Medulla oblongata (tissue), 1 donor: ENCODE data around the gene RFX4.

Source experiments
- DNase-seq: peaks from one replicate; pipeline ENCODE4 v3.0.0-alpha.2; 2015; ENCODE audit errors: extremely low spot score

RFX4 gene

DNA sequence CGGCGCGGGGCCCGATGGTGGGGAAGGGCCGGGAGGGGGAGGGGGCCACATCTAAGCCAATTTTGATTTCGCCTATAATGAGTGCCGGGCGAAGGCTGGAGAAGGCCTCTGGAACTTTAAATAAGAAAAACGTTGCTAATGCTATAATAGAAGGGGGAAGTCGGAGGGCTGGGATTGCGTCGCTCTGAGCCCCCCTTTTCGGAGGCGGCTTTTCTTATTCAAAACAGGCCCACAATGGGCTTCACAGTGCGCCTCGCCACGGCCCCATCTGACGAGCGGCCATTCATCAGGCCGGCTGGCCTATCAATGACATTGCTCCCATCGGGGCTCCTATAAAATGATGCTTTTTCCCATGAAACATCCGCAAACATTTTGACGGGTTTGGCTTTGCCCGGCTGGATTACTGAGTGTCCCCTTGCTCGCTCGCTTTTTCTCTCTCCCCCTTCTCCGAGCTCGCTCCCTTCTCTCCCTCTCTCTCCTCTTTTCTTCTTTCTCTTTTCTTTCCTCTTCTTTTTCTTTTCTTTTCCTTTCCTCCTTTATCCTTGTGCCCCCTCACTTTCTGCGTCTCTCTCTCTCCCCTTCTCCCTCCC is at the start of gene RFX4:
Gene RFX4, plus strand, starts transcription at position 364 of the 590 bp plus-strand sequence. CDS start 317 bp downstream, outside the sequence.
- peak; percentile 69 for DNase-seq

DNA sequence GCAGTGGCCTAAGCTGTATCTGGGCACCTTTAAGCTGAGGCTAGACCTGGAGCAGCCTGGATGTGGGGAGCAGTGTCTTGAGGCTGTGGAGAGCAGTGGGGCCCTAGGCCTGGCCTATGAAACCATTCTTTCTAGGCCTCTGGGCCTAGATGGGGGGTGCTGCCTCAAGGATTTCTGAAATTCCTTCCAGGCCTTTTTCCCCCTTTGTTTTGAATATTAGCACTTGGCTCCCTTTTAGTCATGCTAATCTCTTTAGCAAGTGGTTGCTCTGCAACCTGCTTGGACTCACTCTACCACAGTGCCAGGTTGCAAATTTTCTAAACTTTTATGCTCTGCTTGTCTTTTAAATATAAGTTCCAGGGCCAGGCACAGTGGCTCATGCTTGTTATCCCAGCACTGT is 41.6 kb upstream of the RFX4 start:
- DNase-seq, result no peak

DNA sequence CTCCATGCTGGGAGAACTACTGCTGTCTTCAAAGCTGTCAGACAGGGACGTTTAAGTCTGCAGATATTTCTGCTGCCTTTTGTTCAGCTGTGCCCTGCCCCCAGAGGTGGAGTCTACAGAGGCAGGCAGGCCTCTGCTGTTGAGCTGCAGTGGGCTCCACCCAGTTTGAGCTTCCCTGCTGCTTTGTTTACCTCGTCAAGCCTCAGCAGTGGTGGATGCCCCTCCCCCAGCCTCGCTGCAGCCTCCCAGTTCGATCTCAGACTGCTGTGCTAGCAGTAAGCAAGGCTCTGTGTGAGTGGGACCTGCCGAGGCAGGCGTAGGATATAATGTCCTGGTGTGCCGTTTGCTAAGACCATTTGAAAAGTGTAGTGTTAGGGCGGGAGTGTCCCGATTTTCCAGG is 31.4 kb upstream of the RFX4 start:
- no peak for DNase-seq

DNA sequence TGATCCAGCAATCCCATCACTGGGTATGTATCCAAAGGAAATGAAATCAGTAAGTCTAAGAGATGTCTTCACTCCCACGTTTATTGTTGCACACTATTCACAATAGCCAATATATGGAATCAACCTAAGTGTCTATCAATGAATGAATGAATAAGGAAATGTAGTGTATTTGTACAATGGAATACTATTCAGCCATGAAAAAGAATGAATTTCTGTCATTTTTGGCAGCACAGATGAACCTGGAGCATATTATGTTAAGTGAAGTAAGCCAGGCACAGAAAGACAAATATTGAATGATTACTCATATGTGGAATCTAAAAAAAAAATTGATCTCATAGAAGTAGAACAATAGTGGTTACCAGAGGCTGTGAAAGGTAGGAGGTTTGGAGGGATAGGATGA is 30.6 kb upstream of the RFX4 start:
- no peak for DNase-seq

DNA sequence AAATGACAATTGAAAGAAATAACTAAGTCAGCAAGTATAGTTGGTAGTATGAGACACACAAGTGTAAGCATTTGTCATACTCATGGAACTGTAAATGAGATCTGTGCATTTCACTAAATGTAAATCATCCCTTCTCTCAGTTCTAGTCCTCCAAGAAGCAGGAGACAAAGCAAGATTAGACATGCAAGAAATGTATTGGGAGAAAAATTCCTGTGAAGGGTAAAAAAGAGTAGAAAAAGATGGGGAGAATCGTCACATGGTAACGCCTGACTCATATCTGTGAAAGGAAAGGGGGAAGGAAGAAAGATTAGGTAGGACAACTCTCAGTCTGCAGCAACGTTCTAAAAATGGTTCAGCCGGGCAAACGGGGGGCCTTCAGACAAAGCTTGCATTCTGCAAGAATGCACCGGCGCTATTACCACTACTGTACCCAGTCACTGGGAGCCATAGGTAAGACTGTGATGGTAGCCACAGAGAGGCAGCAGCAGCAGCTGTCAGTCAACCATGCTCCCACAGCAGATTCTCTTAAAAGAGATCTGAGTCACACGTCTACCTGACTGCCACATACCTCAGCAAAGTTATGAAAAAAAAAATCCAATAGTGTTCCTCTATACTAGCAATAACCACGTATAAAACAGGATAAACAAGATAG is 18.0 kb upstream of the RFX4 start:
- no peak for DNase-seq

DNA sequence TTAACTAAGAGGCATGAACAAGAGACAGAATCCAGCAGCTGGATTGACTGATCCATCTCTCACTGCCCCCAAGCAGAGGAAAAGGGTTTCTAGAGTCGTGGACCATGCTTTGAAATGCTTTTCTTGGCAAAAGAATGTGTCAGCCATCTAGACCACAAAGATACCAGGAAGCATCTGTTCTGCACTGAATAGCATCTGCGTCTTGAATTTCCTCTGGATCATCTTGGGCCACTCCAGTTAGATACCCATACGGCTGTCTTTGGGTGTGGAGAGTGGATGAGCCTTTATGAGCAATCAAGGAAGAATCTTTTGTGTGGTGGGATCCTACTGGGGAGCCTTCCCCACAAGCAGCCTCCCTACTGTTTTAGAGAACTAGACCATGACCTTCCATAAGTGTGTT is 16.0 kb upstream of the RFX4 start:
- no peak for DNase-seq

DNA sequence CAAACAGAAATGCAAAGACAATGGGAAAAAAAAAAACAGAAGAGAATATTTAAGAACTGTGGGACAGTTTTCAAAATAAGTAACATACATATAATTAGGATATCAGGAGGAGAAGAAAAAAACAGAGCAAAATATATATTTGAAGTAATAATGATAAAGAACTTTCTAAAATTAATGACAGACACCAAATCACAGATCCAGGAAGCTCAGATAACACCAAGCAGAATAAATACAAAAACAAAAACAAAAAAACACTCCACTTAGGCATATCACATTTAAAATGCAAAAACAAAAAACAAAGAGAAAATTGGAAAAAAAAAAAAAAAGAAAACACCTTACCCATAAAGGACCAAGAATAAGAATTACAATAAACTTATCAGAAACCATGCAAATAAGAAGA is 9.6 kb upstream of the RFX4 start:
- no peak for DNase-seq

DNA sequence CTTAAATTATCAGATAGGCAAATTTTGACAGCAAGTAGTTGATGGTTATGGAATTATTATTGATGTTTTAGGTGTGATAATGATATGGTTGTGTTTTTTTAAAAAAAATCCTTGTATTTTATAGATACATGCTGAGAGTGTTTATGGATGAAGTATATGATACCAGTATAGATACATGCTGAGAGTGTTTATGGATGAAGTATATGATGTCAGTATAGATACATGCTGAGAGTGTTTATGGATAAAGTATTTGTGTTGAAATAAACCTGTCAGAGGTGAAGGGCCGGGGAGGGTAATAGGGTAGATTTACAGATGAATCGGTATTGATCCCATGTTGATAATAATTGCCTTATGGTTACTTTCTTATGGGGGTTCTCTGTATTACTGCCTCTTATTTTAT is 6.0 kb upstream of the RFX4 start:
- DNase-seq, result no peak

DNA sequence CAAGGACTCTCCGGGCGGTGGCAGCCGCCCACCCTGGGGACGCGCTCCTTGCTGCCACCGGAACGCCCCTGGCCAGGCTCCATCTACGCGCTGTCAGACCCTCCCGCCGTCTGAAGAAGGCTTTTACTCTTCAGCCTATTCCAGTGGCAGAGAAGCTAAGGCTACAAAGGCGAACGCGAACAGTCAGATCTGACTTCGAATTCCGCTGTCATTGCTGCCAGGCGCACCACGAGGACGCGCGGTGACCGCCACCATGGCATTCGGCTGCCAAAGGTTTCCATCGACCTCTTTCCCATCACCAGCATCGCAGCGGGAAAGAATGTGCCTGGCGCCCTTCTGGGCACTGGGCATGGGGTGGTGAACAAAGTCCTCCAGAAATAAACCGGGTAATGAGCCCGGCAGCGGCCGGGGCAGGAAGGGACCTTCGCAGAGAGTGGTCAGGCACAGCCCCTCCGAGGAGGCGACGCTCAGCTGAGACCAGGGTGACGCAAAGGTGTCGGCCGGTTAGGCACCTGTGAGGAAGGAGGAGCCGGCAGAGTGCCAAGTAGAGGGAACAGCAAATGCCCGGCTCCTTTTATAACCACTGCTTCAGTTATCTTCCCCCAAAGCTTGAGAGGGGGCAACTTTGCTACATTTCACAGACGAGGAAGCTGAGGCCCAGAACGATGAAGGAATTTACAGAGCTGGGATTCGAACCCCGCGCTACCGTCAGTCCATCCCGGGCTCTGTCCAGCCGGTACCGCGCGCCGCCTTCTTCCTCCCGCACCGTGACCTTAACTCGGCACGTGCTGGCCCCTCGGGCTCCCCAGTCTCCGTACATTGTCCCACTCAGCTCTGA is 1.9 kb upstream of the RFX4 start:
- DNase-seq, result no peak

DNA sequence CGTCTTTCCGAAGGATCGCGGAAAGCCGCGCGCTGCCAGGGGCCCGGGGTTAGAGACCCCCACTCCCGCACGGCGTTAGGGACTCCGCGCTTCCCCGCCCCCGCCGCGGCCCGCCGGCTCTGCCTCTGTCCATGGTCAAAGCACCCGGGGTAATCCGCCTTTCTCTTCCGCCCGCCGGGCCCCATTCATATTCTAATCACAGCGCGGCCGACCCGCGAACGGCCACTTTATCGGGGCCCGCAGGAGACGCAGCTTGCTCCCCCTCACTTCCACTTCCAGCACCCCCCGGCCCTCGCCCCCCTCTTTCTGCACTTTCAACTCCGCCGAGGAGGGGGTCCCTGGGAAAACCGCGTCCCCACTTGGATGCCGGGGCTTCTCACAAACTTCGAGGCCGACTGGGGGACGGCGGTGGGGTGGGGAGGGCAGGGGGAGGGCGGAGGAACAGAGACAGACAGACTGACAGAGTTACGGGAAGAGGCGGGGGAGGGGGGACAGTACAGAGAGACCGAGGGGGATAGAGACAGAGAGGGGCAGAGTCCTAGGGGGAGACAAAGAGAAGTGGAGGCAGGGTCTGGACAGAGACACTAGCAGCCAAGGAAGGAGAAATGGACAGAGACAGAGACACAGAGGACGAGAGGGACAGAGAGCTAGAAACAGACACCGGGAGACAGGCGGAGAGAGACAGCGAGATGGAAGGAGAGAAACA is 1.1 kb upstream of the RFX4 start:
- no peak for DNase-seq

DNA sequence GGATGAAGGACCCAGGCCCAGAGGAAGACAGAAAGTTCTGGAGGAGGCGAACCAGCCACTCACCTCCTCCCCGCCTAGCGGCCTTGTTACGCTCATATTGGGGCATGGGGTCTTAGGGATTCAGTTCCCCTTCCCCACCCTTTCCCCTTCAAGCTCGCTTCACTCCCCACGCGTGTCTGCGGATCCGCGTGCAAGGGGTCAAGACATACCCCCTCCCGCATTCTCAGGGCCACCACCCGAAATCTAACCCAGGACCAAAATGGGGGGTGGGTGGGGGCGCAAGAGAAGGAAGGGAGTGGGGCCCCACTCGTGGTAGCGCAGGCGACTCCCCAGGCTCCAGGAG is 584 bp upstream of the RFX4 start:
- DNase-seq, result no peak

DNA sequence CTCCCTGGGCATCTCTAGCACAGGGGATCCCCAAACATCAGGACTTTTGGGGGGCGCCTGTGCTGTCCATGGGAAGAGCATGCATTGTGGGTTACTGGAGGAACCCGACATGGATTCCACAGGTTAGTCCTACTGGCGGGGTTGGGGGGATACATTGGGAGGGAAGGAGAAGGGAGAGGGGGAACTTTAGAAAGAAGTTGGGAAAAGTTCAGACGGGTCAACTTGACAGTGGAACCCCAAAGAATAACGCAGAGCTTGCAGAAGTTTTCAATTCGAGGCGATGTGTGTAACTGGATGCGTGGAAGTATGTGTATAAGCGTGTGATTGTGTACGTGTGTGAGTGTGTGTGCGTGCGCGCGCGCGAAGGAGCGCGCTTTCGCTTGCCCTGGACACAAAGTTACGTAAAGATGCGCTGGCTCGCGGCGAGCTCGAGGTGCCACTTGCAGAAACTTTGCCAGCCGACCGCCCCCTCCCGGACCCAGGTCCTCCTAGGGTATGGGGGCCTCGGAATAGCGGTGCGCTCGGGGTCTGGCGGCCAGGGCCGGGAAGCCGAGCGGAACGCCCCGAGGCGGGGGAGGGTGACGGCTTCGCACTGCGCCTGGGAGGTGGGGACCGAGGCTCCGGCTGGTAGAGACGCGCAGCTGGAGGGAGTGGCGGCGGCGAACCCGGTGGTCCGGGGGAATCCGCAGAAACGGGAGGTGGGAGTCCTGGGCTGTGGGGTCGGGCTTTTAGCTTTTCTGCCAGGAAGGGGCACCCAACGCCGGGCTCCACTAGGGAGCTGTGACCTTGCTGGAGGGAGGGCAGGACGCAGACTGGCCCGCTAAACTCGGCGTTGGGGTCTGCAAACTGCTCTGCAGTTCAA is 669 bp downstream of the RFX4 start:
- DNase-seq, result no peak

DNA sequence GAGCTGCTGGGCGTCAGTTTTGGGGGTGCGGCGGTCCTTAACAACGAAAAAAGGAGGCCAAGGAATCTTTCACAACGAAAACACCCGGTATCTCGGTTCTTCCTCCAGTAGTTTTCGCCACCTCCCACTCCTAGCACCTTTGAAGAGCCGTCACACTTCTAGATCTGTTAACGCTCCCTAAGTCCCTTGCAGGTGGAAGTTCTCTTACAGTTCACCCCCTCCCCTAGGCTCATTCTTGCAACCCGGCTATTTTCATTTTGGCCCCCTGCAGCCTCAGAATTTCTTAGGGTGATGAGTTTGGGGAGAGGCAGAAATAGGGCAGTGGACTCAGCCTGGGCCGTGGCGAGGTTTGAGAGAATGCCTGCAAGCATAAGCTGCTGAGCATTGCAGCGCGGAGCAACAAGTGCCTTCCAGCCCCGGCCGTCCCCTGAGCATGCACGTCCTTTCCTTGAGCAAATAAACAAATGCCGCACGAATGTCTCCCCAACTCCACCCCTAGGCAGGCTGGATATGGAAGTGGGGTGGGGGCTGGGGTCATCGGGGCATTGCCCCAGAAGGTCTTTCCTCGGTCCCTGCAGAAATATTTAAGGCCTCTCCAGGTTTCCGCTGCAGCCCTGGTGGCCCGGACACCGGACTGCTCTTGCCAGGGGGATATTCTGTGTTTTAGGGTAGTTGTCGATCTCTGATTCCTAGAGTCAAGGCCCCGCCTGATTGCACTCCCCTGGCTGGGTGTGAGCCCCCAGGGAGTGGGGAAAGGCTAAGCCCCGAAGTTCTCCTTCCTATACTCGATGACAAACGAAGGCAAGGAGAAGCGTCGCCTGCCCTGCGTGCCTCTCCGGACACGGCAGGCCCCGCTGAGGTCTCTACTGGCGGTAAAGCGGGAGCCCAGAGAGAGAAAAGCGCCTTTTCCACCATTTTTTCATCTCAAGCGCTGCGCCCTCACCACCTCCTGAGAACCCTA is 1.6 kb downstream of the RFX4 start:
- no peak for DNase-seq

DNA sequence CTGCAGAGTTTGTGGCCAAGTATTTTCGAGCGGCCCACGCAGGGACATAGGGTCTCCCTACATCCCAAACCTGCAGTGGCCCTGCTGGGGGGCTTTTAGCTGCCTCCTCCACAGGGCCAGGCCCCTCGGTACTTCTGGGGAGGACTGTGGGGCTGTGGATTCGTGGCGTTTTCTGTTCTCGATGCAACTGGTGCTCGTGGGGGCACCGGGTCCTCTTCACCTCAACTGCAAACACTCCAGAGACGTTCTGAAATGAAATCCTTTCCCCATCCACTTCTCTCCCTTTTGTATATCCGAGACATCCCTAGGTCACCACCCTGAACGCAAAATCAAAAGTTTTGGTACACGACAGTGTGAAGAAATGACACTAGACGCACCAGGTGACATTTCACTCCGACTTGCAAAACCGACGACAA is 2.3 kb downstream of the RFX4 start:
- no peak for DNase-seq

DNA sequence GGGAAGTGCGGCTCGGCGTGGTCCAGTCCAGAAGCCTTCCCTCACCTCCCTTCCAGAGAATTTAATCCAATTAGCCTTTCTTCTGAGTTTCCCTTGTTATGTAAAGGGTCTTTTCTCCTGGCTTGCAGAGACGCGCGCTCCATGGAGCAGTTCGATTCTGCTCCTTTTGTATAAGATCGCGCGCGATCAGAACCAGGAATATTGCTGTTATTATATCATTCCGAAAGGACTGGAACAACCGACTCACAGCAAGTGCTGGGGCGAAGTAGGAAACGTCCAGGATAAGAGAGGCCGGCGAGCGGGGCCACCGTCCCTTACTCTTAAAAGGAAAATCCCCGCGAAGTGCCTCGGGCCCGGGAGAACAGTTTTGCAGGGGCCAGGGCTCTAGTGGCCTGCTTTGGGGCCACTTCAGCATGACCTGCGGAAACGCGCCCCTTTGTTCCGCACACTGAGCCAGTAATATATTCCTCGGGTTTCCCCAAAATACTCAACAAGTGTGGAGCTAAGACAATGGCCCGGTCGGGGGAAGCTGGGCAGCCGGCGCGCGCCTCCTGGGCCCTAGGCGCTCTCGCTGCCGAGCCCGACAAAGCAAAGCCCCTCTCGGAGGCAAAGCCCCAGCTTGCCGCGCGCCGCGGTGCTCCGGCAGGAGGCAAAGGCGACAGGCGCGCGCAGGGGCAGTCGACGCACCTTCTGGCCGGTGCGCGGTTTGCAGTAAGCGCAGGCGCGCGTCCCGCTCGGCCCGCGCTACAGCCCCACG is 2.9 kb downstream of the RFX4 start:
- no peak for DNase-seq

DNA sequence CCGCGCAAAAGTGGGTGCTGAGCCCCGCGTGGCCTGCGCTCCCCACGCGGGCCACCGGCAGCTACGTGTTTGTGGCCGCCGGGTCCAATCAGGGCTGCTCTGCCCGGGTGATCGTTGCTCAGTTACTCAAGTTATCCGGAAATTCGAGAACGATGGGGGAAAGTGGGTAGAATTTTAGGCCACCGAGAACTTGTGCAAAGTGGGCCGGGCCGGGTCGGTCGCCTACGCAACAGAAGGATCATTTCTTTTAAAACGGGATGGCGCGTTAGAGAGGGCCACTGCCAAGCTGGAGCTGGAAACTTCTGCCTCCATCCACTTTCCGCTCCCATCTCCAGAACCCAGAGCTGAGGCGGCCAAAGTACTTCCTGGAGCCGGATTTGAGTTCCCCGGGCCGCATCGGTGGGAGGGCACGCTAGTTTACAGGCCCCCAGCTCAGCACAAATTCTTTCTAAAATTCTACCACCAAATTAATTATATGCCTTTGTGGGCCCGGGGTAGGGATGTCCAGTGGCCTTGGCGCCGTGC is 3.5 kb downstream of the RFX4 start:
- no peak for DNase-seq

DNA sequence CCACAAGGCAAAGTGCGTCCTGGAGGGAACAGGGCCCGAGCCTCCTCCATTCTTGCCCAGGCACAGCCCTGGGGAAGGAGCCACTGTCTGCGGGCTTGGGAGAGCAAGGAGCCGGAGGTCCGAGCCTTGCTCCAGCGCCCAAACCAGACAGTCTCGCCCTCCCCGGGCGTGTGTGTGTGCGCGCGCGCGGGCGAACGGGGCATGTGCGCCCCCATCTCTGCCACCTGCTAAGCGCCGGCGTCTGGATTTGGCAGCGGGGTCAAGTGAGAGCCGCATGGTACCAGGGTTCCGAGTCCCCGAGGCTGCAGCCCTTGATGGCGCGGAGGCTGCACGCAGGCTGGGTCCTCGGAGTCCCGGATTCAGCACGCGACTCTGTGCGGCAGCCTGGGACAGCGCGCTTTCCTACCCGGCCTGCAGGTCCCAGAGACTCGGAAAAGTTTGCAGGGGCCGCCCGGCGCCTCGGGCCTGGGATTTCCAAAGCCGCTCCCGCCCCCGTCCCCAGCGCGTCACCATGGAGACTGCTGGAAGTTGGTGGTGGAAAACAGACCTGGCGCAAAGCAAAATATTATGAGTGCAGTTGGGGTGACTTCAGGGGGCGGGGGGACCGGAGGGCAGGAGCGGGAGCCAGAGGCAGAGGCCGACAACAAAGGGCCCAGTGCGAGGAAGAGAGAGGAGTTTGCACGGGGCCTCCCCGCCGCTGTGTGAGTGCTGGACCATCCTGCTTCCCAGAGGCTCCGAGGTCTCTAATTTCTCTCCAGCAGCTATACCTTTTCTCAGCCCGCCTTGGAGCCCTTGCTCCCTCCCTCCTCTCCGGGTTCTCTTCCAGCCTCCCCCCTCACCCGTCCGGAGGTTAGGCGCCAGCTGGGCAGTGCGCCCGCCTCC is 4.2 kb downstream of the RFX4 start:
- DNase-seq, result no peak

DNA sequence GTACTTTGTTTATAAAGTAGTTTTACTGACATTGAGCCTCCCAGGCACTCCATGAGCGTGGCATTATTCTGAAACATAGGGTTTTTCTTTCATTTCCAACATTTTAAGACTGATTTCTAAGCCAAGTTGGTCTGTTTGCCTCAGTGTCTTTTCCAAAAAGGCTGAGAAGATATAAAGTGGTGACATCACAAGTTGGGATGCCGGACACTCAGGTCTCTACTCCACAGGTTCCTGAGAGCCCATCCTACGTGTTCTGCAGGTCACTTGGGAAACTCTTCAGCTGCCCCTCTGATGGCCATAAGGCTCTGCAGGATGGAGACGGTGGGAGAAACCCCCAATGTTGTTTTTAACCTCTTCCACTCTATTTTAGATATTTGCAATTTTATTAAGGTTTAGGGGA is 6.0 kb downstream of the RFX4 start:
- DNase-seq, result no peak
